PC-9 (cell line): Measurements from ENCODE around the gene AMBRA1. TPM values are rescaled to one million over a fixed set of nuclear protein-coding genes. Genes with fewer than 3 reads are reported as not detected.

ENCODE experiments used
- BruUV-seq: library from RNA; stranded (reverse); fragments of 400-500 nt; replicated peaks from 2 replicates; lab custom pipeline; 2021; lab: Mats Ljungman, UMichigan
- CTCF ChIA-PET: fragments of 300-600 bp; sonication (Branson Sonifier 250); formaldehyde crosslinking; loops from one replicate; lab custom pipeline; 2022; ENCODE audit warnings: antibody characterized with exemption; lab: Charles Lee
- POLR2A ChIA-PET: fragments of 300-600 bp; sonication (Branson Sonifier 250); formaldehyde crosslinking; loops from one replicate; lab custom pipeline; 2022; ENCODE audit warnings: antibody characterized with exemption; ENCODE audit not compliant: unreplicated experiment; lab: Charles Lee
- DNase-seq, 2 experiments: peaks; one replicate each; pipeline versions ENCODE4 v3.0.0 to v3.0.0-alpha.2; 2015 to 2022; ENCODE audit warnings: mixed read lengths in 1 of 2
- H2AFZ ChIP-seq: fragments of 200-600 bp; sonication (generic); 2 replicates; pipeline ENCODE4 v1.8.1; 2017; ENCODE audit warnings: antibody characterized with exemption
- H3F3A ChIP-seq: fragments of 200-600 bp; sonication (generic); 2 replicates; pipeline ENCODE4 v1.8.1; 2017; ENCODE audit warnings: antibody characterized with exemption, mild to moderate bottlenecking, low read depth; ENCODE audit not compliant: insufficient read depth
- H3K27ac ChIP-seq: fragments of 200-600 bp; sonication (generic); 2 replicates; pipeline ENCODE4 v1.6.1; 2016; ENCODE audit warnings: mixed run types
- H3K27me3 ChIP-seq: fragments of 200-600 bp; sonication (generic); 2 replicates; pipeline ENCODE4 v1.6.1; 2016; ENCODE audit warnings: low read depth, mixed run types; ENCODE audit not compliant: insufficient read depth
- H3K36me3 ChIP-seq: fragments of 200-600 bp; sonication (generic); 2 replicates; pipeline ENCODE4 v1.6.1; 2016; ENCODE audit warnings: low read depth, mixed run types
- H3K4me1 ChIP-seq: fragments of 200-600 bp; sonication (generic); replicated peaks from 2 replicates; pipeline ENCODE4 v1.6.1; 2016; ENCODE audit warnings: mixed run types; ENCODE audit not compliant: insufficient read depth
- H3K4me2 ChIP-seq: fragments of 200-600 bp; sonication (generic); 2 replicates; pipeline ENCODE4 v1.6.1; 2017; ENCODE audit warnings: mixed run types
- H3K4me3 ChIP-seq: fragments of 200-600 bp; sonication (generic); 2 replicates; pipeline ENCODE4 v1.6.1; 2016; ENCODE audit warnings: mixed run types
- H3K79me2 ChIP-seq: fragments of 200-600 bp; sonication (generic); 2 replicates; pipeline ENCODE4 v1.6.1; 2017; ENCODE audit warnings: low read depth, mixed run types
- H3K9me2 ChIP-seq: fragments of 200-600 bp; sonication (generic); 2 replicates; pipeline ENCODE4 v1.8.1; 2017; ENCODE audit warnings: mild to moderate bottlenecking; ENCODE audit not compliant: insufficient read depth
- H3K9me3 ChIP-seq: fragments of 200-600 bp; sonication (generic); 2 replicates; pipeline ENCODE4 v1.8.1; 2016; ENCODE audit warnings: low read depth; ENCODE audit not compliant: insufficient read depth
- H4K20me1 ChIP-seq: fragments of 200-600 bp; sonication (generic); 2 replicates; pipeline ENCODE4 v1.8.1; 2017; ENCODE audit not compliant: insufficient read depth
- CTCF ChIP-seq: fragments of 200-600 bp; sonication (generic); conservative IDR thresholded peaks from 2 replicates; pipeline ENCODE4 v1.6.1; 2017; ENCODE audit warnings: mixed run types, antibody characterized with exemption, mild to moderate bottlenecking, moderate library complexity
- EZH2 ChIP-seq: fragments of 200-600 bp; sonication (generic); IDR thresholded peaks from 2 replicates; pipeline ENCODE4 v1.8.0; 2017; ENCODE audit warnings: antibody characterized with exemption, low read depth
- intact Hi-C: fragments of 100-400 bp; cut with micrococcal nuclease; formaldehyde crosslinking; loops from one replicate; pipeline ENCODE4 v1.10.0; 2022; ENCODE audit not compliant: unreplicated experiment
- total RNA-seq: library from RNA; stranded (reverse); gene quantifications from 2 replicates; pipeline ENCODE4 v1.2.3, GENCODE V29; 2021

The AMBRA1 gene
- total RNA-seq, 1 experiment from 2014 or later: 41.4 TPM

DNA sequence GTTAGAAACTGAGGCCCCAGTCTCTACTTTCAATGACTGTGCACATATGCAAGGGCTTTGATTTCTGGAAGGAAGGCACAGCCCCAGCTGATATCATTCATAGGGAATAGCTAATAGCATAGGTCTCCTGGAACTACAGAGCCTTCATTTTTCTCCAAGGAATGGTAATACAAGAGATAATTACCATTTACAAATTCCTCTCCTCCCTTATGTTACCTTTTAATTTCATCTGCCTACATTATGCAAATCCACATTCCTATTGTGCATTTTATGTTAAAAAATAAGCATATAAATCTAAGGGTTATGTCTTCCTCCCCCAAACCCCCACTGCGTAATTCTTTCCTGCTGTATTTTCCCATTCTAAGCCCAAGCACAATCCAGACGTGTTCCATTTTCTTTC, 94.9 kb downstream of the AMBRA1 start:
- Histone ChIP-seq H3K9me3 (no peaks in the 10 kb centered on the region), H3K36me3 (0 out of 2 replicates have a peak, but pooled peaks cover 4% of the 10 kb centered on the region), H4K20me1 (peaks cover 14% of the 10 kb centered on the region), H3K4me3 (no peak overlapping the region), H3K9me2 (no peaks in the 10 kb centered on the region), H3F3A (peaks cover 22% of the 10 kb centered on the region), H3K4me2 (no peak overlapping the region), H3K79me2 (no peaks in the 10 kb centered on the region), H3K27ac (no peak overlapping the region), H3K4me1 (peaks cover 6% of the 10 kb centered on the region), H3K27me3 (no peaks in the 10 kb centered on the region), H2AFZ (no peak overlapping the region)
- ChIA-PET CTCF (no interaction called here), POLR2A (no interaction called here)
- intact Hi-C loops: no loop called here
- no TSS peak for BruUV-seq
- no peak for DNase-seq
- TF ChIP-seq CTCF (no peak), EZH2 (no peak)

- Histone ChIP-seq H3K36me3 (0 out of 2 replicates have a peak, but pooled peaks cover 4% of the 10 kb centered on the region), H2AFZ (no peak overlapping the region), H3K4me2 (no peak overlapping the region), H4K20me1 (peaks cover 14% of the 10 kb centered on the region), H3K79me2 (no peaks in the 10 kb centered on the region), H3K27ac (no peak overlapping the region), H3K4me1 (peaks cover 6% of the 10 kb centered on the region), H3F3A (peaks cover 22% of the 10 kb centered on the region), H3K9me2 (no peaks in the 10 kb centered on the region), H3K4me3 (no peak overlapping the region), H3K27me3 (no peaks in the 10 kb centered on the region), H3K9me3 (no peaks in the 10 kb centered on the region)
- no peak for DNase-seq
- intact Hi-C loops: no loop called here
- no peak for TF ChIP-seq EZH2
- TF ChIP-seq CTCF: no peak
- BruUV-seq: no TSS peak
- ChIA-PET CTCF (no interaction called here), POLR2A (no interaction called here)
These were observed 95.6 kb downstream of the AMBRA1 start for GRCh38 chr11:46498179-46498578.

GRCh38 chr11:46497498-46497897, 96.3 kb downstream of the AMBRA1 start:
- intact Hi-C loops: no loop called here
- peaks cover 11% of the 10 kb centered on the region for H4K20me1 ChIP-seq
- no peak overlapping the region for H3K4me3 ChIP-seq
- CTCF ChIA-PET: interaction anchor here (0.6 kb wide), 1 partner anchor 19 kb away, joined by 3 read pairs; no protein-coding TSS in a partner anchor
- POLR2A ChIA-PET: interaction anchor here (0.6 kb wide), 1 partner anchor 143 kb away, joined by 7 read pairs; no protein-coding TSS in a partner anchor
- TF ChIP-seq CTCF (no peak), EZH2 (no peak)
- peaks cover 18% of the 10 kb centered on the region for H3F3A ChIP-seq
- H3K9me2 ChIP-seq: no peaks in the 10 kb centered on the region
- no peak overlapping the region for H2AFZ ChIP-seq
- H3K27me3 ChIP-seq: no peaks in the 10 kb centered on the region
- H3K36me3 ChIP-seq: 0 out of 2 replicates have a peak, but pooled peaks cover 4% of the 10 kb centered on the region
- no TSS peak for BruUV-seq
- H3K9me3 ChIP-seq: no peaks in the 10 kb centered on the region
- no peak overlapping the region for H3K4me2 ChIP-seq
- no peak overlapping the region for H3K27ac ChIP-seq
- no peaks in the 10 kb centered on the region for H3K79me2 ChIP-seq
- DNase-seq: no peak
- peaks cover under 1% of the 10 kb centered on the region for H3K4me1 ChIP-seq
